T follicular helper cell (primary cell): ENCODE data around the gene CDC42SE2.
"Not testable (repeated sequence)": the region's sequence is repeated elsewhere in the genome, so short reads cannot be mapped to it uniquely, and the experiment has no call there.

Experiments
- DNase-seq: peaks from one replicate; pipeline ENCODE4 v3.0.0-alpha.2; 2020; ENCODE audit warnings: low read depth

CDC42SE2 gene

GRCh38 chr5:131366428-131366827, 102.6 kb downstream of the CDC42SE2 start:
- no peak for DNase-seq

GRCh38 chr5:131367219-131367860, 103.5 kb downstream of the CDC42SE2 start:
- no peak for DNase-seq

- no peak for DNase-seq
Observed at GRCh38 chr5:131368866-131369265, 105.0 kb downstream of the CDC42SE2 start.

- DNase-seq = no peak
Observed at GRCh38 chr5:131369558-131369957, 105.7 kb downstream of the CDC42SE2 start.

- DNase-seq = no peak
Observed at GRCh38 chr5:131371835-131372234, 108.0 kb downstream of the CDC42SE2 start.

- DNase-seq = no peak
Observed at GRCh38 chr5:131373265-131373664, 109.4 kb downstream of the CDC42SE2 start.

GRCh38 chr5:131375351-131375750, 111.5 kb downstream of the CDC42SE2 start:
- DNase-seq = no peak

GRCh38 chr5:131377346-131377745, 113.5 kb downstream of the CDC42SE2 start:
- DNase-seq = no peak

- no peak for DNase-seq
Observed at GRCh38 chr5:131377785-131378325, 114.0 kb downstream of the CDC42SE2 start.

- DNase-seq = no peak
Observed at GRCh38 chr5:131378721-131379541, 115.1 kb downstream of the CDC42SE2 start.

- DNase-seq = peak; percentile 69
Observed at GRCh38 chr5:131379723-131380122, 115.9 kb downstream of the CDC42SE2 start.

GRCh38 chr5:131380238-131380637, 116.4 kb downstream of the CDC42SE2 start:
- not testable (repeated sequence) for DNase-seq

GRCh38 chr5:131381021-131381420, 117.2 kb downstream of the CDC42SE2 start:
- no peak for DNase-seq

GRCh38 chr5:131381777-131382176, 117.9 kb downstream of the CDC42SE2 start:
- no peak for DNase-seq

GRCh38 chr5:131382407-131383395, 118.8 kb downstream of the CDC42SE2 start:
- peak; percentile 37 for DNase-seq

GRCh38 chr5:131384173-131384572, 120.3 kb downstream of the CDC42SE2 start:
- DNase-seq = no peak

- no peak for DNase-seq
Observed at GRCh38 chr5:131384616-131385214, 120.9 kb downstream of the CDC42SE2 start.

- no peak for DNase-seq
Observed at GRCh38 chr5:131386124-131386523, 122.3 kb downstream of the CDC42SE2 start.

GRCh38 chr5:131386779-131387178, 122.9 kb downstream of the CDC42SE2 start:
- DNase-seq = no peak

- DNase-seq = no peak
Observed at GRCh38 chr5:131387255-131387654, 123.4 kb downstream of the CDC42SE2 start.

- no peak for DNase-seq
Observed at GRCh38 chr5:131389096-131389868, 125.4 kb downstream of the CDC42SE2 start.
